Esophagus muscularis mucosa (tissue), 4 donors: Measurements from ENCODE around the gene METTL25B. TPM values are rescaled to one million over a fixed set of nuclear protein-coding genes. Genes with fewer than 3 reads are reported as not detected.

Experiments used
- DNase-seq: peaks from one replicate; pipeline ENCODE4 v3.0.0-alpha.2; 2017; ENCODE audit errors: extremely low spot score
- H3K27ac ChIP-seq, 4 donors: fragments of 200-600 bp; sonication (generic); replicated peaks in 1 of 4; 1 replicate in 3 of 4; 2 replicates in 1 of 4; pipeline ENCODE4 v1.5.1; 2016 to 2019; ENCODE audit warnings: mild to moderate bottlenecking in 1 of 4
- H3K27me3 ChIP-seq, 4 donors: fragments of 200-600 bp; sonication (generic); one replicate each; pipeline versions ENCODE4 v1.5.1 to v1.6.0; 2016 to 2019
- H3K36me3 ChIP-seq, 4 donors: fragments of 200-600 bp; sonication (generic); one replicate each; pipeline ENCODE4 v1.5.1; 2016 to 2019
- H3K4me1 ChIP-seq, 4 donors: fragments of 200-600 bp; sonication (generic); one replicate each; pipeline ENCODE4 v1.5.1; 2016 to 2019
- H3K4me3 ChIP-seq, 4 donors: fragments of 200-600 bp; sonication (generic); 1 replicate in 2 of 4; 2 replicates in 2 of 4; pipeline ENCODE4 v1.5.1; 2016 to 2019; ENCODE audit warnings: mild to moderate bottlenecking in 4 of 4, moderate library complexity in 1 of 4
- H3K9me3 ChIP-seq, 4 donors: fragments of 200-600 bp; sonication (generic); 1 replicate in 3 of 4; 2 replicates in 1 of 4; pipeline ENCODE4 v1.5.1; 2016 to 2019
- CTCF ChIP-seq, 3 experiments: fragments of 200-600 bp in 2 of 3; fragments of 450-650 bp in 1 of 3; sonication (generic) in 2 of 3; IDR thresholded peaks; one replicate each; pipeline ENCODE4 v1.5.1; 2017 to 2019; ENCODE audit warnings: antibody characterized with exemption in 3 of 3, mild to moderate bottlenecking in 2 of 3, moderate library complexity in 1 of 3
- EP300 ChIP-seq: sonication (generic); formaldehyde crosslinking; IDR thresholded peaks from one replicate; pipeline ENCODE4 v1.6.1; 2017; ENCODE audit warnings: antibody characterized with exemption
- POLR2A ChIP-seq: fragments of 450-650 bp; IDR thresholded peaks from one replicate; pipeline ENCODE4 v1.6.1; 2017; ENCODE audit warnings: antibody characterized with exemption, moderate library complexity, mild to moderate bottlenecking, low read depth
- POLR2AphosphoS5 ChIP-seq, 2 donors: sonication (generic); formaldehyde crosslinking; IDR thresholded peaks; one replicate each; pipeline ENCODE4 v1.6.1; 2017; ENCODE audit warnings: antibody characterized with exemption in 2 of 2
- WGBS: methylation state at CpG from one replicate; pipeline ENCODE4 v1.1.5; 2018; 5-methylcytosine and 5-hydroxymethylcytosine counted together
- intact Hi-C: fragments of 100-400 bp; cut with DNase I; formaldehyde crosslinking; loops from one replicate; pipeline ENCODE4 v1.15.1; 2023
- total RNA-seq, 4 donors: library from RNA; depleted of rRNA; stranded (reverse); fragments of >200 nt; gene quantifications; one replicate each; pipeline versions ENCODE4 v1.1.0 to v1.2.1, GENCODE V29; 2016

The METTL25B gene
- total RNA-seq, 4 donors from 2014 or later: 16.2 to 32.3 (median 18.0) TPM

- DNase-seq: no peak
- WGBS: 73% methylated on average over 3 of the region's 3 CpGs
- Histone ChIP-seq H3K36me3 (peaks cover 0 to 23% (median 12%) of the 10 kb centered on the region in 4 donors), H3K4me3 (no peak overlapping the region), H3K9me3 (no peaks in the 10 kb centered on the region), H3K27ac (no peak overlapping the region), H3K27me3 (no peaks in the 10 kb centered on the region), H3K4me1 (peaks cover 52 to 83% (median 79%) of the 10 kb centered on the region in 4 donors)
- intact Hi-C loops: no loop called here
- TF ChIP-seq CTCF (IDR thresholded peaks at IDR 0.05): no peak
- no peak for TF ChIP-seq POLR2A
- no peak for TF ChIP-seq POLR2AphosphoS5 (IDR thresholded peaks at IDR 0.05)
- TF ChIP-seq EP300: no peak
Measured at GRCh38 chr1:156772222-156772621, 44.0 kb downstream of the METTL25B start.

- H3K4me1 ChIP-seq: peaks cover 52 to 90% (median 84%) of the 10 kb centered on the region in 4 donors
- no peaks in the 10 kb centered on the region for H3K9me3 ChIP-seq
- H3K36me3 ChIP-seq: peaks cover 0 to 23% (median 12%) of the 10 kb centered on the region in 4 donors
- TF ChIP-seq EP300: no peak
- no peak for TF ChIP-seq POLR2AphosphoS5 (IDR thresholded peaks at IDR 0.05)
- no peak for TF ChIP-seq CTCF (IDR thresholded peaks at IDR 0.05)
- TF ChIP-seq POLR2A: no peak
- no peak for DNase-seq
- H3K27ac ChIP-seq: no peak overlapping the region
- intact Hi-C loops: no loop called here
- 54% methylated on average over 9 of the region's 9 CpGs for WGBS
- no peak overlapping the region for H3K4me3 ChIP-seq
- no peaks in the 10 kb centered on the region for H3K27me3 ChIP-seq
Measured at GRCh38 chr1:156772728-156773497, 44.6 kb downstream of the METTL25B start.

GRCh38 chr1:156773607-156774006 is 45.3 kb downstream of the METTL25B start:
- H3K9me3 ChIP-seq: no peaks in the 10 kb centered on the region
- peaks cover 54 to 87% (median 81%) of the 10 kb centered on the region in 4 donors for H3K4me1 ChIP-seq
- H3K36me3 ChIP-seq: peaks cover 0 to 23% (median 12%) of the 10 kb centered on the region in 4 donors
- intact Hi-C loops: no loop called here
- H3K27ac ChIP-seq: no peak overlapping the region
- TF ChIP-seq POLR2A (no peak), POLR2AphosphoS5 (IDR thresholded peaks at IDR 0.05) (no peak), CTCF (IDR thresholded peaks at IDR 0.05) (no peak), EP300 (no peak)
- DNase-seq: no peak
- H3K27me3 ChIP-seq: no peaks in the 10 kb centered on the region
- 87% methylated on average over 3 of the region's 3 CpGs for WGBS
- no peak overlapping the region for H3K4me3 ChIP-seq

- Histone ChIP-seq H3K4me3 (no peak overlapping the region), H3K27me3 (no peaks in the 10 kb centered on the region), H3K27ac (no peak overlapping the region), H3K36me3 (peaks cover 0 to 16% (median 3%) of the 10 kb centered on the region in 4 donors), H3K4me1 (peaks cover 33 to 69% (median 60%) of the 10 kb centered on the region in 4 donors), H3K9me3 (no peaks in the 10 kb centered on the region)
- intact Hi-C loops: no loop called here
- DNase-seq: no peak
- TF ChIP-seq CTCF (IDR thresholded peaks at IDR 0.05) (no peak), POLR2AphosphoS5 (IDR thresholded peaks at IDR 0.05) (no peak), POLR2A (no peak), EP300 (no peak)
- 85% methylated on average over 5 of the region's 5 CpGs for WGBS
Measured at GRCh38 chr1:156775799-156776198, 47.5 kb downstream of the METTL25B start.
